ENCODE results near the gene SLC15A4. TPM values are rescaled to one million over a fixed set of nuclear protein-coding genes. Genes with fewer than 3 reads are reported as not detected.
"Not testable (repeated sequence)": the region's sequence is repeated elsewhere in the genome, so short reads cannot be mapped to it uniquely, and the experiment has no call there.

The SLC15A4 gene
- total RNA-seq, 1 donor from 2014 or later = 23.0 TPM

DNA sequence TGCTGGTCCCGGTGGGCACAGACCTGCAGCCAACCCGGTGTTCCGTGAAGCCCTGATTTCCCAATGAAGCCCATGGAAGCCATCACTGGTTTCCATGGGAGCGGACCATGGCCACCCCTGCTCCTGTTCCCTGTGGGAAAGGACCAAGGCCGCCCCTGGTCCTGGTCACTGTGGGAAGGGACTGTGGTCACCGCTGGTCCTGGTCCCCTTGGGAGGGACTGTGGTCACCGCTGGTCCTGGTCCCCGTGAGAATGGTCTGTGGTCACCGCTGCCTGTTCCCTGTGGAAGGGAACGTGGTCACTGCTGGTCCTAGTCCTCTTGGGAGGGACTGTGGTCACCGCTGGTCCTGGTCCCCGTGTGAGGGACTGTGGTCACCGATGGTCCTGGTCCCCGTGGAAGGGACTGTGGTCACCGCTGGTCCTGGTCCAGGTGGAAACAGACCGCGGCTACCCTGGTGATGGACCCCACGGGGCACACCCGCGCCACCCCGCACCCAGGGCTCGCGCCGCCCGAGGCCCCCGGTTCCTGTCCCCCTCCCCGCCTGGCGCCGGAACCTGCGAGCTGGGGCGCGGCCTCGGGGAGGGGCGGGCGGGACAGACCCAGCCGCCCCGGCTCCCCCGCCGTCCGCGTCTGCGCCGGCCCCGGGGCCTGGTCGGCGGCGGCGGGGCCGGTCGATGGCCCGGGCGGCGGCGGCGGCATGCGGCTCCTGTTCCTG, 29.3 kb upstream of the SLC15A4 start, which contains the start of gene GLT1D1:
Gene GLT1D1, plus strand, starts transcription at position 594 of the 715 bp plus-strand sequence. Its CDS starts 104 bp downstream, at position 698.
- peaks cover 4% of the 10 kb centered on the region for H3K36me3 Mint-ChIP-seq (ENCODE audit: unreplicated experiment)
- peak; percentile 41 for DNase-seq
- no peak within 1 kb of the TSS for H3K27ac Mint-ChIP-seq (ENCODE audit: unreplicated experiment)
- no peaks in the 10 kb centered on the region for H3K4me1 Mint-ChIP-seq (ENCODE audit: low read depth, unreplicated experiment)
- H3K27me3 Mint-ChIP-seq (ENCODE audit: unreplicated experiment) = peaks cover 8% of the 10 kb centered on the region
- peak within 1 kb of the TSS; percentile 72 for H3K4me3 Mint-ChIP-seq (ENCODE audit: unreplicated experiment)
- H3K9me3 Mint-ChIP-seq (ENCODE audit: unreplicated experiment) = peaks cover 9% of the 10 kb centered on the region
- TF ChIP-seq, protein P1, sequence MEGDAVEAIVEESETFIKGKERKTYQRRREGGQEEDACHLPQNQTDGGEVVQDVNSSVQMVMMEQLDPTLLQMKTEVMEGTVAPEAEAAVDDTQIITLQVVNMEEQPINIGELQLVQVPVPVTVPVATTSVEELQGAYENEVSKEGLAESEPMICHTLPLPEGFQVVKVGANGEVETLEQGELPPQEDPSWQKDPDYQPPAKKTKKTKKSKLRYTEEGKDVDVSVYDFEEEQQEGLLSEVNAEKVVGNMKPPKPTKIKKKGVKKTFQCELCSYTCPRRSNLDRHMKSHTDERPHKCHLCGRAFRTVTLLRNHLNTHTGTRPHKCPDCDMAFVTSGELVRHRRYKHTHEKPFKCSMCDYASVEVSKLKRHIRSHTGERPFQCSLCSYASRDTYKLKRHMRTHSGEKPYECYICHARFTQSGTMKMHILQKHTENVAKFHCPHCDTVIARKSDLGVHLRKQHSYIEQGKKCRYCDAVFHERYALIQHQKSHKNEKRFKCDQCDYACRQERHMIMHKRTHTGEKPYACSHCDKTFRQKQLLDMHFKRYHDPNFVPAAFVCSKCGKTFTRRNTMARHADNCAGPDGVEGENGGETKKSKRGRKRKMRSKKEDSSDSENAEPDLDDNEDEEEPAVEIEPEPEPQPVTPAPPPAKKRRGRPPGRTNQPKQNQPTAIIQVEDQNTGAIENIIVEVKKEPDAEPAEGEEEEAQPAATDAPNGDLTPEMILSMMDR (IDR thresholded peaks at IDR 0.05; ENCODE audit: partially characterized antibody, unreplicated experiment) = no peak

DNA sequence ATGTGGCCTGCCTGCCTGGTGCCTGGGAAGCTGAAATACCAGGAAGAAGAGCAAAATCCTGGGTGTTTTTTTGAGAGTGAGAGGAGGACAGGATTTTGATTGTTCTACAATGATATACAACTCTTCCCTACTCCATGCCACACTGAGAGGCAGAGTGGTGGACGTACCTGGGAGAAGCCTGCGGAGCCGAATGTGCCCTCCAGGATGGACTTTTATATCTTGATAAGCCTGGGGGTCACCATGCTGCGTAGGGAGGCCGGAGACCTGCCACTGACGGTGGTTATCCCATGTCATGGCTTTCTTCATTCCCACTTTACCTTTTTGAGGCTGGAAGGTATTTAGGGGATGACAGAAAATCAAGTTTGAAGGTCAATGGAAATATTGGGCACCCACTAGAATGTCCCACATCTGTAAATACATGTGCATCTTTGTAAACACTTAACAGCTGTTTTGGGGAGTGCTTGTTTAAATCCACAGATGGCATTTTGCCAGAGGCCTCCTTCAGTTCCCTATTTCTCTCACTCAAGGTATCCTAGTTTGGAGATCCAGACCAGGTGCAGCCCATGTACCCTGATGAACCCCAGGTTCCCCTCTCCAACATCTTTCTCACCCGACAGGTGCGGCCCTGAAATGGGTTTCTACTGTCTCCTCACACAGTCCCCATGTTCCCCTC, 28.4 kb upstream of the SLC15A4 start:
- peaks cover 8% of the 10 kb centered on the region for H3K27me3 Mint-ChIP-seq (ENCODE audit: unreplicated experiment)

DNA sequence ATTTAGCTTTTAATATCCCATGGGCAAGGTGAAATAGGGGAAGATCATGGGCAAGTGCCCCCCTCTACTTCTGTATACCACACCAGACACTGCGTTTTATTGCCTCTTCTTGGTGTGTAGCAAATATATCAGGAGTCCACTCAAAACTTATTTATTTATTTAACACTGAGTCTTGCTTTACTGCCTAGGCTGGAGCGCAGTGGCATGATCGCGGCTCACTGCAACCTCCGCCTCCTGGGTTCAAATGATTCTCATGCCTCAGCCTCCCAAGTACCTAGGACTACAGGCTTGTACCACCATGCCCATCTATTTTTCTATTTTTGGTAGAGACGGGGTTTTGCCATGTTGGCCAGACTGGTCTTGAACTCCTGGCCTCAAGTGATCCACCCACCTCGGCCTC, 27.7 kb upstream of the SLC15A4 start:
- not testable (repeated sequence) for H3K4me1 Mint-ChIP-seq (ENCODE audit: low read depth, unreplicated experiment); DNase-seq; H3K4me3 Mint-ChIP-seq (ENCODE audit: unreplicated experiment); H3K9me3 Mint-ChIP-seq (ENCODE audit: unreplicated experiment); H3K27me3 Mint-ChIP-seq (ENCODE audit: unreplicated experiment); H3K27ac Mint-ChIP-seq (ENCODE audit: unreplicated experiment); H3K36me3 Mint-ChIP-seq (ENCODE audit: unreplicated experiment)

More for the DNA sequence above, 28.4 kb upstream of the SLC15A4 start:
- Mint-ChIP-seq H3K27ac (ENCODE audit: unreplicated experiment) (no peak overlapping the region), H3K4me3 (ENCODE audit: unreplicated experiment) (no peak overlapping the region), H3K36me3 (ENCODE audit: unreplicated experiment) (peaks cover 4% of the 10 kb centered on the region), H3K9me3 (ENCODE audit: unreplicated experiment) (peaks cover 9% of the 10 kb centered on the region), H3K4me1 (ENCODE audit: low read depth, unreplicated experiment) (no peaks in the 10 kb centered on the region)
- DNase-seq = no peak
- TF ChIP-seq, protein P1 (IDR thresholded peaks at IDR 0.05; ENCODE audit: partially characterized antibody, unreplicated experiment) = no peak

DNA sequence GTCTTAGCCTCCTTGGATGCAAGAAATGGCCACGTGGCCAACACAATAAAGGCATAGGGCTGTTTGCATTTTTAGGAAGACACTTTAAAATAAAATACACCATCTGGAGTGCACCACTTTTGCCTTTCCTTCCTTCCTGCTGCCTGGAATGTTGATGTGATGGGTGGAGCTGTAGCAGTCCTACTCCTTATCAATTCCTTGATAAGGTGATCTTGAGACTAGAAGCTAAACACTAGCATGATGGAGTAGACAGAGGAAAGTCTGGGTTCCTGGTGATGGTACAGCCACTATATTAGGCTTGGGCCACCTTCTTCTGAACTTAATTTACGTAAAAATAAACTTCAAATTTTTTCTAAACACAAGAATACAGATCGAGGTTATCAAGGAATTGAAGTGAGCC, 26.6 kb upstream of the SLC15A4 start:
- no peak for DNase-seq
- Mint-ChIP-seq H3K27ac (ENCODE audit: unreplicated experiment) (no peak overlapping the region), H3K4me3 (ENCODE audit: unreplicated experiment) (no peak overlapping the region), H3K36me3 (ENCODE audit: unreplicated experiment) (peaks cover 4% of the 10 kb centered on the region), H3K27me3 (ENCODE audit: unreplicated experiment) (peaks cover 6% of the 10 kb centered on the region), H3K9me3 (ENCODE audit: unreplicated experiment) (peaks cover 9% of the 10 kb centered on the region), H3K4me1 (ENCODE audit: low read depth, unreplicated experiment) (no peaks in the 10 kb centered on the region)
- TF ChIP-seq, protein P1 (IDR thresholded peaks at IDR 0.05; ENCODE audit: partially characterized antibody, unreplicated experiment) = no peak

DNA sequence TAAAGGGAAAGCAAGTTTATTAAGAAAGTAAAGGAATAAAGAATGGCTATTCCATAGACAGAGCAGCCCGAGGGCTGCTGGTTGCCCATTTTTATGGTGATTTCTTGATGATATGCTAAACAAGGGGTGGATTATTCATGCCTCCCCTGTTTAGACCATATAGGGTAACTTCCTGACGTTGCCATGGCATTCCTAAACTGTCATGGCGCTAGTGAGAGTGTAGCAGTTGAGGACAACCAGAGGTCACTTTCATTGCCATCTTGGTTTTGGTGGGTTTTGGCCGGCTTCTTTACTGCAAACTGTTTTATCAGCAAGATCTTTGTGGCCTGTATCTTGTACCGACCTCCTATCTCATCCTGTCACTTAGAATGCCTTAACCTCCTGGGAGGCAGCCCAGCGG, 26.0 kb upstream of the SLC15A4 start:
- not testable (repeated sequence) for H3K27ac Mint-ChIP-seq (ENCODE audit: unreplicated experiment); DNase-seq; H3K9me3 Mint-ChIP-seq (ENCODE audit: unreplicated experiment)

DNA sequence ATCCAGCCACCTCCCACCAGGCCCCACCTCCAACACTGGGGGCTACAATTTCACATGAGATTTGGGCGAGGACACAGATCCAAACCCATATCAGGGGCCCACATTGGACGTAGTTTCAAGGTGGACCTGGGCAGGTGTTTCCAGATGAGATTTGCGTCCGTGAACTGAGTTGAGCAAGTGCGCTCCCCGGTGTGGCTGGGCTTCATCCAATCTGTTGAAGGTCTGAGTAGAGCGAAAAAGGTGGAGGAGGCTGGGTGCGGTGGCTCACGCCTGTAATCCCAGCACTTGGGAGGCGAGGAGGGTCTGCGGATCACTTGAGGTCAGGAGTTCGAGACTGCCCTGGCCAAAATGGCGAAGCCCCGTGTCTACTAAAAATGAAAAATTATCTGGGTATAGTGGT, 24.6 kb upstream of the SLC15A4 start:
- Mint-ChIP-seq H3K27me3 (ENCODE audit: unreplicated experiment) (no peaks in the 10 kb centered on the region), H3K36me3 (ENCODE audit: unreplicated experiment) (no peaks in the 10 kb centered on the region), H3K4me3 (ENCODE audit: unreplicated experiment) (no peak overlapping the region), H3K9me3 (ENCODE audit: unreplicated experiment) (peaks cover 6% of the 10 kb centered on the region), H3K27ac (ENCODE audit: unreplicated experiment) (no peak overlapping the region), H3K4me1 (ENCODE audit: low read depth, unreplicated experiment) (no peaks in the 10 kb centered on the region)
- TF ChIP-seq, protein P1 (IDR thresholded peaks at IDR 0.05; ENCODE audit: partially characterized antibody, unreplicated experiment) = no peak
- DNase-seq = no peak

More for the DNA sequence above, 26.0 kb upstream of the SLC15A4 start:
- H3K27me3 Mint-ChIP-seq (ENCODE audit: unreplicated experiment); H3K36me3 Mint-ChIP-seq (ENCODE audit: unreplicated experiment); H3K4me1 Mint-ChIP-seq (ENCODE audit: low read depth, unreplicated experiment); H3K4me3 Mint-ChIP-seq (ENCODE audit: unreplicated experiment): not testable (repeated sequence)

DNA sequence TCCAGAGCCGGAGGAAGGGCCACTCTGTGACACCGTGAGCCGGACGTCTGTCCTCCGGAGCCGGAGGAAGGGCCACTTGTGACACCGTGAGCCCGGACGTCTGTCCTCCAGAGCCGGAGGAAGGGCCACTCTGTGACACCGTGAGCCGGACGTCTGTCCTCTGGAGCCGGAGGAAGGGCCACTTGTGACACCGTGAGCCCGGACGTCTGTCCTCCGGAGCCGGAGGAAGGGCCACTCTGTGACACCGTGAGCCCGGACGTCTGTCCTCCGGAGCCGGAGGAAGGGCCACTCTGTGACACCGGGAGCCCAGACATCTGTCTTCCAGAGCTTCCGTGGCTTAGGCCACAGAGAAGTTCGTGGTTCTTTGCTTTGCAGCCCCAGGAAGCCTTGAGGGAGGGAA, 22.9 kb upstream of the SLC15A4 start:
- not testable (repeated sequence) for H3K36me3 Mint-ChIP-seq (ENCODE audit: unreplicated experiment); H3K4me3 Mint-ChIP-seq (ENCODE audit: unreplicated experiment); H3K9me3 Mint-ChIP-seq (ENCODE audit: unreplicated experiment); H3K27ac Mint-ChIP-seq (ENCODE audit: unreplicated experiment); DNase-seq; H3K4me1 Mint-ChIP-seq (ENCODE audit: low read depth, unreplicated experiment); H3K27me3 Mint-ChIP-seq (ENCODE audit: unreplicated experiment)

All from glutamatergic neuron (in vitro differentiated cells).